HepG2 (cell line): ENCODE results near the gene CFAP119. TPM values are rescaled to one million over a fixed set of nuclear protein-coding genes. Genes with fewer than 3 reads are reported as not detected.

ENCODE experiments used
- BHLHE40 ChIP-seq: IDR thresholded peaks from 2 replicates; pipeline ENCODE4 v1.6.1; 2011; ENCODE audit warnings: low read length, improper control_type of control experiment
- CEBPG ChIP-seq: IDR thresholded peaks from 2 replicates; pipeline ENCODE4 v1.6.1; 2016
- CHD4 ChIP-seq: fragments of 200-600 bp; sonication (generic); IDR thresholded peaks from 2 replicates; pipeline ENCODE4 v1.7.0; 2017; ENCODE audit warnings: mild to moderate bottlenecking, low read length, borderline replicate concordance
- ETV6 ChIP-seq: sonication (generic); formaldehyde crosslinking; conservative IDR thresholded peaks from 2 replicates; pipeline ENCODE4 v1.4.0; 2020; ENCODE audit warnings: missing genetic modification reagents
- PAWR ChIP-seq: sonication (generic); formaldehyde crosslinking; IDR thresholded peaks from 2 replicates; pipeline ENCODE4 v1.4.0; 2020; ENCODE audit warnings: missing genetic modification reagents, mild to moderate bottlenecking, borderline replicate concordance
- PHF8 ChIP-seq: sonication (generic); formaldehyde crosslinking; IDR thresholded peaks from 2 replicates; pipeline ENCODE4 v1.5.0; 2020; ENCODE audit warnings: missing genetic modification reagents
- PITX1 ChIP-seq: sonication (generic); formaldehyde crosslinking; IDR thresholded peaks from 2 replicates; pipeline ENCODE4 v1.5.1; 2020; ENCODE audit warnings: mild to moderate bottlenecking, missing genetic modification reagents
- POLR2G ChIP-seq: fragments of 200-400 bp; formaldehyde crosslinking; IDR thresholded peaks from 2 replicates; pipeline ENCODE4 v1.6.1; 2018; ENCODE audit warnings: mild to moderate bottlenecking, low read depth, low read length, moderate library complexity
- RAD21 ChIP-seq: fragments of 450-650 bp; formaldehyde crosslinking; IDR thresholded peaks from 2 replicates; pipeline ENCODE4 v1.5.0; 2020; ENCODE audit warnings: mild to moderate bottlenecking
- RAD51 ChIP-seq: fragments of 450-650 bp; IDR thresholded peaks from 2 replicates; pipeline ENCODE4 v1.6.1; 2016; ENCODE audit warnings: borderline replicate concordance
- SMAD1 ChIP-seq: sonication (generic); formaldehyde crosslinking; IDR thresholded peaks from 2 replicates; pipeline ENCODE4 v1.4.0; 2020; ENCODE audit warnings: missing genetic modification reagents, low read depth, mild to moderate bottlenecking, borderline replicate concordance
- TAF15 ChIP-seq: fragments of 200-400 bp; formaldehyde crosslinking; IDR thresholded peaks from one replicate; pipeline ENCODE4 v1.6.1; 2018; ENCODE audit warnings: mild to moderate bottlenecking, low read depth, low read length; ENCODE audit not compliant: poor library complexity, severe bottlenecking
- ZNF781 ChIP-seq: sonication (generic); formaldehyde crosslinking; IDR thresholded peaks from 2 replicates; pipeline ENCODE4 v1.5.1; 2020; ENCODE audit warnings: borderline replicate concordance, mild to moderate bottlenecking, missing genetic modification reagents; ENCODE audit errors: not compliant biosample characterization
- polyA plus RNA-seq, 8 experiments: library from polyadenylated mRNA; depleted of rRNA in 3 of 8; stranded (reverse) in 7 of 8; unstranded in 1 of 8; fragments of >200 nt; fragmentation: Illumina TruSeq in 4 of 8; extraction: Trizol in 4 of 8; gene quantifications; 2 replicates each; pipeline versions ENCODE4 v1.2.1 to v1.2.3, GENCODE V29; 2011 to 2016; ENCODE audit warnings: low read depth in 4 of 8, missing spikeins in 1 of 8, mixed read lengths in 1 of 8; ENCODE audit not compliant: insufficient read depth in 1 of 8
- total RNA-seq, 5 experiments: library from RNA; depleted of rRNA; stranded (reverse); fragments of >200 nt; fragmentation: Illumina TruSeq; extraction: Trizol; gene quantifications; 2 replicates each; pipeline ENCODE4 v1.2.3, GENCODE V29; 2016; ENCODE audit warnings: low read depth in 1 of 5
- TF ChIP-seq, protein P1 (sequence below): sonication (generic); formaldehyde crosslinking; IDR thresholded peaks from 2 replicates; pipeline ENCODE4 v1.5.1; 2020; ENCODE audit warnings: mild to moderate bottlenecking, missing genetic modification reagents, borderline replicate concordance
- TF ChIP-seq, protein P2 (sequence below): sonication (generic); formaldehyde crosslinking; IDR thresholded peaks from 2 replicates; pipeline ENCODE4 v1.4.0; 2020; ENCODE audit warnings: mild to moderate bottlenecking, missing genetic modification reagents
- TF ChIP-seq, protein P3 (sequence below): sonication (generic); formaldehyde crosslinking; IDR thresholded peaks from 2 replicates; pipeline ENCODE4 v1.4.0; 2020; ENCODE audit warnings: missing genetic modification reagents
- TF ChIP-seq, protein P4 (sequence below): sonication (generic); formaldehyde crosslinking; IDR thresholded peaks from 2 replicates; pipeline ENCODE4 v1.4.0; 2020; ENCODE audit warnings: missing genetic modification reagents

CFAP119 gene
- total and polyA plus RNA-seq, 2 of the 13 experiments (the other 11 are each of a cell fraction or from before 2014, with no cell fraction given), result 6.4 TPM

DNA sequence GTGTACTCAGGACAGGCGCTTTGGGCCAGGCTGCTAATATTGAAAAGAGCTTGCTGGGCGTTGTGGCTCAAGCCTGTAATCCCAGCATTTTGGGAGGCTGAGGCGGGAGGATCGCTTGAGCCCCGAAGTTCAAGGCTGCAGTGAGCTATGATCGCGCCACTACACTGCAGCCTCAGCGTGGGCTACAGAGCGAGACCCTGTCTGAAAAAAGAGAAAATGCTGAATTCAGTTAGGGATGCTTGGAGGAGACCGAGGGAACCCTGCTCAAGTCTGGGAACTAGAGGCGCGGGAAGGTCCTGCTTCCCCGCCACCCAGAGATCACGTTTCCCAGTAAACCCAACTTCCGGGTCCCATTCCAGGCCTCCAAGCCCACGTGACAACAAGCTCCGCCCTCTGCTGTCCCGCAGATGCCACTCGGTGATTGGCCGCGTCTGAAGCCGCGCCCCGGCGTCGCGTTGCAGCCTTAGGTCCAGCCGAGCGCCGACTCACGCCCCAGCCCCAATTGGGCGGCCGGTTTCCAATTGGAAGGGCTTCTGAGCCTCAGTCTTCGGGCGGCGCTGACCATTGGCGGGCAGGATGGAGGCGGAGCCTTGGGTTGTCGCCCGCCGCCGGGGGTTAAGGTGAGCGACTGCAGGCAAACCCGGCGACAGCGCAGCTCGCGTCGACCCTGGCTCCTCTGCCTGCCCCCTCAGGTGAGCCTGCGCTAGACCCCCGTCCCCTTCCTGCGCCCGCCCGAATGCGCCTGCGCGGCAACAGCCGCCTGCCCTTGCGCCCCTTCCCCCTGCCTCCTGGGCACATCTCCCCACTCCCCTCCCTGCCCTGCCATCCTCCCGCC, 13.8 kb downstream of the CFAP119 start, which contains the start of gene PHKG2 (continued):
- TF ChIP-seq, protein P1, sequence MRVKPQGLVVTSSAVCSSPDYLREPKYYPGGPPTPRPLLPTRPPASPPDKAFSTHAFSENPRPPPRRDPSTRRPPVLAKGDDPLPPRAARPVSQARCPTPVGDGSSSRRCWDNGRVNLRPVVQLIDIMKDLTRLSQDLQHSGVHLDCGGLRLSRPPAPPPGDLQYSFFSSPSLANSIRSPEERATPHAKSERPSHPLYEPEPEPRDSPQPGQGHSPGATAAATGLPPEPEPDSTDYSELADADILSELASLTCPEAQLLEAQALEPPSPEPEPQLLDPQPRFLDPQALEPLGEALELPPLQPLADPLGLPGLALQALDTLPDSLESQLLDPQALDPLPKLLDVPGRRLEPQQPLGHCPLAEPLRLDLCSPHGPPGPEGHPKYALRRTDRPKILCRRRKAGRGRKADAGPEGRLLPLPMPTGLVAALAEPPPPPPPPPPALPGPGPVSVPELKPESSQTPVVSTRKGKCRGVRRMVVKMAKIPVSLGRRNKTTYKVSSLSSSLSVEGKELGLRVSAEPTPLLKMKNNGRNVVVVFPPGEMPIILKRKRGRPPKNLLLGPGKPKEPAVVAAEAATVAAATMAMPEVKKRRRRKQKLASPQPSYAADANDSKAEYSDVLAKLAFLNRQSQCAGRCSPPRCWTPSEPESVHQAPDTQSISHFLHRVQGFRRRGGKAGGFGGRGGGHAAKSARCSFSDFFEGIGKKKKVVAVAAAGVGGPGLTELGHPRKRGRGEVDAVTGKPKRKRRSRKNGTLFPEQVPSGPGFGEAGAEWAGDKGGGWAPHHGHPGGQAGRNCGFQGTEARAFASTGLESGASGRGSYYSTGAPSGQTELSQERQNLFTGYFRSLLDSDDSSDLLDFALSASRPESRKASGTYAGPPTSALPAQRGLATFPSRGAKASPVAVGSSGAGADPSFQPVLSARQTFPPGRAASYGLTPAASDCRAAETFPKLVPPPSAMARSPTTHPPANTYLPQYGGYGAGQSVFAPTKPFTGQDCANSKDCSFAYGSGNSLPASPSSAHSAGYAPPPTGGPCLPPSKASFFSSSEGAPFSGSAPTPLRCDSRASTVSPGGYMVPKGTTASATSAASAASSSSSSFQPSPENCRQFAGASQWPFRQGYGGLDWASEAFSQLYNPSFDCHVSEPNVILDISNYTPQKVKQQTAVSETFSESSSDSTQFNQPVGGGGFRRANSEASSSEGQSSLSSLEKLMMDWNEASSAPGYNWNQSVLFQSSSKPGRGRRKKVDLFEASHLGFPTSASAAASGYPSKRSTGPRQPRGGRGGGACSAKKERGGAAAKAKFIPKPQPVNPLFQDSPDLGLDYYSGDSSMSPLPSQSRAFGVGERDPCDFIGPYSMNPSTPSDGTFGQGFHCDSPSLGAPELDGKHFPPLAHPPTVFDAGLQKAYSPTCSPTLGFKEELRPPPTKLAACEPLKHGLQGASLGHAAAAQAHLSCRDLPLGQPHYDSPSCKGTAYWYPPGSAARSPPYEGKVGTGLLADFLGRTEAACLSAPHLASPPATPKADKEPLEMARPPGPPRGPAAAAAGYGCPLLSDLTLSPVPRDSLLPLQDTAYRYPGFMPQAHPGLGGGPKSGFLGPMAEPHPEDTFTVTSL (CRISPR knock-in tag), result no peak
- TF ChIP-seq ZNF781 (CRISPR knock-in tag) (peak; percentile 90), RAD21 (CRISPR knock-in tag) (peak; percentile 22; the same call in 1 of the 2 replicates), PITX1 (CRISPR knock-in tag) (peak; percentile 89), POLR2G (peak; percentile 95), PHF8 (CRISPR knock-in tag) (peak; percentile 54), ETV6 (CRISPR knock-in tag) (0 out of 2 replicates have a peak, but pooled peaks have one; percentile 27), TAF15 (peak; percentile 97), CEBPG (CRISPR knock-in tag) (no peak; the same call in 1 of the 2 replicates), CHD4 (0 out of 2 replicates have a peak, but pooled peaks have one; percentile 30), PAWR (CRISPR knock-in tag) (no peak), SMAD1 (CRISPR knock-in tag) (peak; percentile 36; the same call in 1 of the 2 replicates), BHLHE40 (peak; percentile 96), RAD51 (peak; percentile 93)
- TF ChIP-seq, protein P2, sequence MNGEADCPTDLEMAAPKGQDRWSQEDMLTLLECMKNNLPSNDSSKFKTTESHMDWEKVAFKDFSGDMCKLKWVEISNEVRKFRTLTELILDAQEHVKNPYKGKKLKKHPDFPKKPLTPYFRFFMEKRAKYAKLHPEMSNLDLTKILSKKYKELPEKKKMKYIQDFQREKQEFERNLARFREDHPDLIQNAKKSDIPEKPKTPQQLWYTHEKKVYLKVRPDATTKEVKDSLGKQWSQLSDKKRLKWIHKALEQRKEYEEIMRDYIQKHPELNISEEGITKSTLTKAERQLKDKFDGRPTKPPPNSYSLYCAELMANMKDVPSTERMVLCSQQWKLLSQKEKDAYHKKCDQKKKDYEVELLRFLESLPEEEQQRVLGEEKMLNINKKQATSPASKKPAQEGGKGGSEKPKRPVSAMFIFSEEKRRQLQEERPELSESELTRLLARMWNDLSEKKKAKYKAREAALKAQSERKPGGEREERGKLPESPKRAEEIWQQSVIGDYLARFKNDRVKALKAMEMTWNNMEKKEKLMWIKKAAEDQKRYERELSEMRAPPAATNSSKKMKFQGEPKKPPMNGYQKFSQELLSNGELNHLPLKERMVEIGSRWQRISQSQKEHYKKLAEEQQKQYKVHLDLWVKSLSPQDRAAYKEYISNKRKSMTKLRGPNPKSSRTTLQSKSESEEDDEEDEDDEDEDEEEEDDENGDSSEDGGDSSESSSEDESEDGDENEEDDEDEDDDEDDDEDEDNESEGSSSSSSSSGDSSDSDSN (CRISPR knock-in tag), result peak; percentile 81
- TF ChIP-seq, protein P3, sequence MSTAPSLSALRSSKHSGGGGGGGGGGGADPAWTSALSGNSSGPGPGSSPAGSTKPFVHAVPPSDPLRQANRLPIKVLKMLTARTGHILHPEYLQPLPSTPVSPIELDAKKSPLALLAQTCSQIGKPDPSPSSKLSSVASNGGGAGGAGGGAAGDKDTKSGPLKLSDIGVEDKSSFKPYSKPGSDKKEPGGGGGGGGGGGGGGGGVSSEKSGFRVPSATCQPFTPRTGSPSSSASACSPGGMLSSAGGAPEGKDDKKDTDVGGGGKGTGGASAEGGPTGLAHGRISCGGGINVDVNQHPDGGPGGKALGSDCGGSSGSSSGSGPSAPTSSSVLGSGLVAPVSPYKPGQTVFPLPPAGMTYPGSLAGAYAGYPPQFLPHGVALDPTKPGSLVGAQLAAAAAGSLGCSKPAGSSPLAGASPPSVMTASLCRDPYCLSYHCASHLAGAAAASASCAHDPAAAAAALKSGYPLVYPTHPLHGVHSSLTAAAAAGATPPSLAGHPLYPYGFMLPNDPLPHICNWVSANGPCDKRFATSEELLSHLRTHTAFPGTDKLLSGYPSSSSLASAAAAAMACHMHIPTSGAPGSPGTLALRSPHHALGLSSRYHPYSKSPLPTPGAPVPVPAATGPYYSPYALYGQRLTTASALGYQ (CRISPR knock-in tag), result no peak; the same call in 1 of the 2 replicates
- TF ChIP-seq, protein P4, sequence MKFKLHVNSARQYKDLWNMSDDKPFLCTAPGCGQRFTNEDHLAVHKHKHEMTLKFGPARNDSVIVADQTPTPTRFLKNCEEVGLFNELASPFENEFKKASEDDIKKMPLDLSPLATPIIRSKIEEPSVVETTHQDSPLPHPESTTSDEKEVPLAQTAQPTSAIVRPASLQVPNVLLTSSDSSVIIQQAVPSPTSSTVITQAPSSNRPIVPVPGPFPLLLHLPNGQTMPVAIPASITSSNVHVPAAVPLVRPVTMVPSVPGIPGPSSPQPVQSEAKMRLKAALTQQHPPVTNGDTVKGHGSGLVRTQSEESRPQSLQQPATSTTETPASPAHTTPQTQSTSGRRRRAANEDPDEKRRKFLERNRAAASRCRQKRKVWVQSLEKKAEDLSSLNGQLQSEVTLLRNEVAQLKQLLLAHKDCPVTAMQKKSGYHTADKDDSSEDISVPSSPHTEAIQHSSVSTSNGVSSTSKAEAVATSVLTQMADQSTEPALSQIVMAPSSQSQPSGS (CRISPR knock-in tag), result peak; percentile 54; the same call in 1 of the 2 replicates
